ENCODE results near the gene GSTM1.

Gene GSTM1

DNA sequence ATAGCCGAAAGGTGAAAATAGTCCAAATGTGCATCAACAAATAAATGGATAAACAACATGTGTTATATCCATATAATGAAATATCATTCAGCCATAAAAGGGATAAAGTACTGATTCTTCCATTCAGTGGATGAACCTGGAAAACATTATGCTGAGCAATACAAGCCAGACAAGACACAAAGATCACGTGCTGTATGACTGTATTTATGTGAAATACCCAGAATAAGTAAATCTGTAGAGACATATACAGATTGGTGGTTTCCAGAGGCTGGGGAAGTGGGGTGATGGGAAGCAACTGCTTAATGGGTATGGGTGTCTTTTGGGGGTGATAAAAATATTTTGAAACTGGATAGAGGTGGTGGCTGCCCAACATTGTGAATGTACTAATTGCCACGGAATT lies 45.0 kb upstream of the GSTM1 start:
- no peak overlapping the region for H3K4me3 ChIP-seq (ENCODE audit: low read depth, low read length)
- DNase-seq (ENCODE audit: low read depth) = no peak
- TF ChIP-seq, protein P1, sequence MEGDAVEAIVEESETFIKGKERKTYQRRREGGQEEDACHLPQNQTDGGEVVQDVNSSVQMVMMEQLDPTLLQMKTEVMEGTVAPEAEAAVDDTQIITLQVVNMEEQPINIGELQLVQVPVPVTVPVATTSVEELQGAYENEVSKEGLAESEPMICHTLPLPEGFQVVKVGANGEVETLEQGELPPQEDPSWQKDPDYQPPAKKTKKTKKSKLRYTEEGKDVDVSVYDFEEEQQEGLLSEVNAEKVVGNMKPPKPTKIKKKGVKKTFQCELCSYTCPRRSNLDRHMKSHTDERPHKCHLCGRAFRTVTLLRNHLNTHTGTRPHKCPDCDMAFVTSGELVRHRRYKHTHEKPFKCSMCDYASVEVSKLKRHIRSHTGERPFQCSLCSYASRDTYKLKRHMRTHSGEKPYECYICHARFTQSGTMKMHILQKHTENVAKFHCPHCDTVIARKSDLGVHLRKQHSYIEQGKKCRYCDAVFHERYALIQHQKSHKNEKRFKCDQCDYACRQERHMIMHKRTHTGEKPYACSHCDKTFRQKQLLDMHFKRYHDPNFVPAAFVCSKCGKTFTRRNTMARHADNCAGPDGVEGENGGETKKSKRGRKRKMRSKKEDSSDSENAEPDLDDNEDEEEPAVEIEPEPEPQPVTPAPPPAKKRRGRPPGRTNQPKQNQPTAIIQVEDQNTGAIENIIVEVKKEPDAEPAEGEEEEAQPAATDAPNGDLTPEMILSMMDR (IDR thresholded peaks at IDR 0.05; ENCODE audit: insufficient read depth, low read depth, low read length, missing control alignments) = no peak

DNA sequence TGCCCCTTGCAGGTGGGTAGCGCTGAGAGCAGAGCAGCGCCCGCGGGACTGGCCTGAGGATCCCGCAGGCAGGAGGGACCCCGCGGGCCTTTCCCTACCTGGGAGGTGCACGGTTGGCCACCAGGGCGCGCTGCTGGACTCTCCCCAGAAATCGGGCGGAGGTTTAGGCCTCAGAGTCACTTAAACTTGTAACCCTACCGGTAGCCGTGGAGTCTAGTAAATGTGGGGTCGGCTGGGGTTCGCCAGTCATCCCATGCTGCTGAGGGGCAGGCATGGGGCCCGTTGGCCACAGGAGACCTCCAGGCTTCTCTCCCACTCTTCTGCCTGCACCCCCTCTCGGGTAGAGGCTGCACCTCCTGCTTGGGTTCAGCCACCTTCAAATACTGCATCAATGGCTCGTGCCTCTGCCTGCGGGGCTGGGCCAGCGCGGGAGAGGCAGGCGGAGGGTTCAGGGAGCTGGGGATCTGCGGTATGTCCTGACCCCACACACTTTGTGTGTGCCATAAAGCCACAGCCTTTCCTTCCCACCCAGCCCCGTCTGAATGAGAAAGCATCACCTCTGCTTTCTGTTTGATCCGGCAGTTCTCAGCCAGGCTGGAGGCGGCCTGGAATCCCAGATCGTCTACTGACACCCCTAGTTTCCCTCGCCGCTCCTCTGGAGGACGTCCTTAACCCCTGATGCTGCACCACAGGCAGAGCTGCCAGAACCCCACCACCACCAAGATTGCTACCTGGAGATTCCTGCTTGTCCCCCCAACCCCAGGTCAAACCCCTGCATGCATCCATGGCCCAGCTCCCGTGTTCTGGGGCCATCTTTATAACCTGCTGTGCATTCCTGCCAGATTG lies 44.0 kb upstream of the GSTM1 start:
- peak; percentile 85 for DNase-seq (ENCODE audit: low read depth)
- TF ChIP-seq, protein P1 (IDR thresholded peaks at IDR 0.05; ENCODE audit: insufficient read depth, low read depth, low read length, missing control alignments) = peak; percentile 95
- H3K4me3 ChIP-seq (ENCODE audit: low read depth, low read length) = no peak overlapping the region

DNA sequence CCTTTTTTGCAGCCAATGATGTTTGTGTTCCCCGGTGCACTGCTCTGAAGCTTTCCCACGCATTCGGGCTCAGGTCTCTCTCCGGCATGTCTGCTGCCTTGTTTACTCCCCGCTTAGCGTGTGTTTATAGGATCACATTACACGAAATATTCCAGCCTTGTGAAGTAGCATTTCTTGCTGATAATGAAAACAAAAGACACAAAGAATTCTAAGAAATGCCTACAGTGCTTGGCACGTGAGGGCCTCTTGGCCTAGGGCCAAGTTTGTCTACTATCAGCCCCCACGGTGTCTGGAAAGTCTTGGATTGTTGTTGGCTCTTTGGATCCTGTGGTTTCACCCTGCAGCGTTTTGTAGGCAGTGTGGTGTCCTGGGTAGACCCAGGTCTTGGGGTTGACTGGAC lies 42.9 kb upstream of the GSTM1 start:
- no peak overlapping the region for H3K4me3 ChIP-seq (ENCODE audit: low read depth, low read length)
- TF ChIP-seq, protein P1 (IDR thresholded peaks at IDR 0.05; ENCODE audit: insufficient read depth, low read depth, low read length, missing control alignments) = no peak
- DNase-seq (ENCODE audit: low read depth) = no peak

DNA sequence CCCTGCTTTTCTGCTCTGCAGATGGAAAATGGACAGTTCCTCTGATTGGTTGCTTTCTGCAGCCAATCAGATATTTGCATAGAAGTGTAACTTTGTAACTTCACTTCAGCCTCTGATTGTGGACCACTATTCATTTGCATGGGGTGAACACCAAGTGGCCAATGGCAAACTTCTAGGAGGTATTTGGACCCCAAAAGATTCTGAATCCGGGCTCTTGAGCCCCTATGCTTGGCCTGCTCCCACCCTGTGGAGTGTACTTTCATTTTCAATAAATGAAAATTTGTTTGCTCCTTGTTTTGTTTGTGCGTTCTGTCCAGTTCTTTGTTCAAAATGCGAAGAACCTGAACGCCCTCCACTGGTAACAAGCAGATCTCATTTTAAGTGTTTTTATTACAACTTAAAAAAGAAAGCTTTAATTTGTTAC lies 38.1 kb upstream of the GSTM1 start:
- H3K4me3 ChIP-seq (ENCODE audit: low read depth, low read length) = no peak overlapping the region
- DNase-seq (ENCODE audit: low read depth) = peak; percentile 41
- TF ChIP-seq, protein P1 (IDR thresholded peaks at IDR 0.05; ENCODE audit: insufficient read depth, low read depth, low read length, missing control alignments) = peak; percentile 10

DNA sequence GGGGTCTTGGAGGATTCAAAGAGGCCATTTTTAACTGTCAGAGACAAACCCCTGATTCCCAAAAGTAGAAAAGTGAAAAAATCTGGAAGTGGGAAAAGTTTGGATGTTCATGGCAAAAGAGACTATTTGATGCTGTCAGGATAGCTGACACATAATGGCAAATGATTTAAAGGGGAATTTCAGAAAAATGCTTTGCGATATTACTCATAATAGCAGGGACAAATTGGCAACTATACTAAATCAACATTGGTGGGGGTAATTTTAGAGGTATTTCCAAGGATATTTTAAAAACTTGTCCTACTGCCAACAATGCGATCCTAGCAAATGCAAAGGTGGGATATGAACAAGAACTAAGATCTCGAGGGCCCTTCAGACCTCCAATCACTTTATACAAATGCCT lies 37.0 kb upstream of the GSTM1 start:
- TF ChIP-seq, protein P1 (IDR thresholded peaks at IDR 0.05; ENCODE audit: insufficient read depth, low read depth, low read length, missing control alignments) = no peak
- DNase-seq (ENCODE audit: low read depth) = no peak
- H3K4me3 ChIP-seq (ENCODE audit: low read depth, low read length) = no peak overlapping the region

DNA sequence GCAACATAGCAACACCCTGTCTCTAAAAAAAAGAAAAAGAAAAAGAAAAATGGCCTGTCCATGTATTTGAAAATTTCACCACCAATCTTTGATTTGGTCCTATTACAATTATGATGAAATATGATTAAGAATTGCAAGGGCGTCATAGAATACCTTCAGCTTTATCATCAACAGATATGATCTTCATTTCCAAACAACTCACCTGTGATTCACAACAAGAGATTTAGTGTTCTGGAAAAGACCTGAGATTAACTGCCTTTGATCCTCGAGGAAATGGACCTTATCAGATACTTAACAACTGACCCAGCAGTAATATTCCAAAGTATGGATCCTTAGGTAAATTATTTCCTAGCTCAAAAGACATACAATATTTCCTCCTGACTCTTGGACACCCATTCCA lies 35.2 kb upstream of the GSTM1 start:
- TF ChIP-seq, protein P1 (IDR thresholded peaks at IDR 0.05; ENCODE audit: insufficient read depth, low read depth, low read length, missing control alignments) = no peak
- DNase-seq (ENCODE audit: low read depth) = no peak
- no peak overlapping the region for H3K4me3 ChIP-seq (ENCODE audit: low read depth, low read length)

DNA sequence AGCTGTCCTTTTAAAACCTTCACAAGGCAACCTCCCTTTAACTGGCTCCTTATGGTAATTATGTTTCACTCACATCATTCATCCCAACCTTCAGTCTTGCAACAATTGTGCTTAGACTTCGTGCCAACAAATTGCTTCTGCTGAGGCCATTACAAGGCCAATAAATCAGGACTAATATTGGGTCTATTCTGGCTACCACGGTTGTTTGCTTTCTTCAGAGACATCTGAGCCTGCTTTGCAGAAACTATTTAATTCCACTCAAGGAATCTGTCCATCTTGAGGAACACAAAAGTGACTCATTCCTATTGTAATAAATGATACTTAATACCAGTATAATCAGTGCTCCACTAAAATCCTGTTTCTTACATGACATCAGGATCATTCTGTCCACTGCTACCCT lies 34.3 kb upstream of the GSTM1 start:
- TF ChIP-seq, protein P1 (IDR thresholded peaks at IDR 0.05; ENCODE audit: insufficient read depth, low read depth, low read length, missing control alignments) = no peak
- H3K4me3 ChIP-seq (ENCODE audit: low read depth, low read length) = no peak overlapping the region
- DNase-seq (ENCODE audit: low read depth) = no peak
